NCI-H146 treated with DMSO at 0.1 percent for 48 hours (cell line): ENCODE data around the gene ZC3H8.
"Not testable (repeated sequence)": the region's sequence is repeated elsewhere in the genome, so short reads cannot be mapped to it uniquely, and the experiment has no call there.

Experiments used
- DNase-seq: peaks from one replicate; lab custom pipeline; 2025; ENCODE audit not compliant: unreplicated experiment; lab: John Stamatoyannopoulos, UW

ZC3H8 gene

DNA sequence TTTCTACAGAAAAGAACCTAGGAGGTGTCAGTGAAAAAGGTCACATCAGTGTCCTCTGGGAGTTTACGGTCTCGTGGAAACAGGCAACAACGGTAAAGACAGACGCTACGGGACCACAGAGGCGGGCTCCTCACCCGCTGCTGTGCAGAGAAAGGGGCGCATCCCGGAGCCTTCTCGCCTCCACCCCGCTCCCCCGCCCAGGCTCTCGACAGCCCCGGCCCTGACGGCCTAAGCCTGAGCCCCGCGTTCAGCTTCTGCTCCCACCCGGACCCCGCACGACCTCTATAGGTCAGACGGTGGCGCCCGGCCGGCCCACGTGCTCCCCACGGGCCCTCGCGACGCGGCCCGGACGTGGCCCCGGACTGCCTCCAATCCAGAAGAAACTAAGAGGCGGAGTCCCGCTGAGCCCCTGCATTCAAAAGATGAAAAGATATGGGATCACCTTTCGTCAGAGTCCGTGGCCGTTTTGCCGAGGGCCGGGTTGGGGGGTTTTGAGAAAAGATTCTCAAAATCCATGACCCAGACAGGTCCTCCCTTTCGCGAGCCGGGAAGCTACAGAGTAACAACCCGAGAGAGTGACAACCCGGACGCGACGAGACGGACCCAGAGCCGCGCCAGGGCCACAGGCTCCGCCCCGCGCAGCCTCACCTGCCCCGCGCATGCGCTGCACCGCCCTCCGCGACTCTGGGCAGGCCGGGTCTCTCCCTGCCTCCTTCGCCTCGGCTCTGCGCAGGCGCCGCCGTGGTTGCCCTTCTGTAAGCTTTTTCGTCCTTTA is at the start of gene ZC3H8:
Gene ZC3H8 (minus strand): TSS at position 577 of the 775 bp plus-strand sequence. CDS start 61 bp downstream, at position 516.
- DNase-seq = peak; percentile 92

DNA sequence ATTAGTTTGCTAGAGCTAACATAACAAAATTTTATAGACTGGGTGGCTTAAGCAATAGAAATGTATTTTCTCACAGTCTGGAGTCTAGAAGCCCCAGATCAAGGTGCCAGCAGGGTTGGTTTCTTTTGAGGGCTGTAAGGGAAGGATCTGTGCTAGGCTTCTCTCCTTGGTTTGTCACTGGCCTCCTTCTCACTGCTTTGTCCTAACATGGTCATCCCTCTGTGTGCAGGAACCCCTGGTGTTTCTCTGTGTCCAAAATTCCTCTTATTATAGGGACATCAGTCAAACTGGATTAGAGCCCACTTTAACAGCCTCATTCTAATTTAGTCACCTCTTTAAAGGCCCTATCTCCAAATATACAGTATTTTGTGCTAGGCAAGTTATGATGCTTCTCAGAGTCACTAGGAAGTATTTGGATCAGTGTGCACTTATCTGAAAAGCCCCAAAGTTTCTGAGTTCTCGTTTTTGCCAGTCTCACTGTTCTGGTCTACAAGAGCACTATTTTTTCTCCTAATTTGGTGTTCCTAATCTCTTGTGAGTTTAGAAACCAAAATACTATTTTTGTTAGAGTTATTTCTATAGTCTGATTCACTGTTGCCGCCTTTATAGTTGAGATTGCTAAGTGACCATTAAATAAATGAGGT is 49.6 kb upstream of the ZC3H8 start:
- no peak for DNase-seq

DNA sequence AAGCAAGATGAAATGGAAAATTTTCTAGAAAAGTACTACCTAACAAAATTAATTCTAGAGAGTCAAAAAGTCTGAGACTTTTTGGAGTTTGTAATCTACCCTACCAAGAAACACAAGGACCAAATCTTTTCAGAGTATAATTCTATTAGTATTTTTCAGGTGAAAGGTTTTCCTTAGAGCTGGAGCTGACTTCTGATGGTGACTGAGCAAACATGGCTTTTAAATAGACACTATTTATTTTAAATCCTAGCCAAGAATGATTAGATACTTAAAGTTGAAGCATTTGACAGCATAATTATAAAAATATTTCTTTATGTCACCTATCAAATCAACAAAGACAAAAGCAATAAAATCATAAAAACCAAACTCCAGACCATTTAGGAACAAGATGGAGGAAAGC is 47.1 kb upstream of the ZC3H8 start:
- DNase-seq = no peak

GRCh38 chr2:112301171-112301584 is 46.3 kb upstream of the ZC3H8 start:
- no peak for DNase-seq

GRCh38 chr2:112296407-112296806 is 41.6 kb upstream of the ZC3H8 start:
- DNase-seq = no peak

GRCh38 chr2:112295407-112296078 is 40.7 kb upstream of the ZC3H8 start:
- DNase-seq = no peak

- DNase-seq = no peak
Measured at GRCh38 chr2:112293636-112294401, 39.0 kb upstream of the ZC3H8 start.

- no peak for DNase-seq
Measured at GRCh38 chr2:112290648-112291047, 35.8 kb upstream of the ZC3H8 start.

DNA sequence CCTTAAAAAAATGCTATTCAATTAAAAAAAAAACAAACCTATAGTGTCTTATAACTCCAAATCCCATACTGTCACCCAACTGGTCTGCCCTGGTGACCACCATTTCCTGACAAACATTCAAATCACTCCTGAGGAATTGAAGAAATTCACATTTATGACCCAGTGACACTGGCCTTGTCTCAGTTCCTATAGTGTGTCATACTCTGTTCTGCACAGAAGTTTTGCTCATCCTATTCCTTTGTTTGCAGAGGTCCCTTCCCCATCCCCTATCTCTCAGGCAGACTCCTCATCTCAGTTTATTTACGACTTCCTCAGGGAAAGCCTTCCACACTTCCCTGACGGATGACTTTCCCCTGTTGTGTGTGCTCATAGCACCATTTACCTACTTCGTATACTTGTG is 35.2 kb upstream of the ZC3H8 start:
- DNase-seq = no peak

DNA sequence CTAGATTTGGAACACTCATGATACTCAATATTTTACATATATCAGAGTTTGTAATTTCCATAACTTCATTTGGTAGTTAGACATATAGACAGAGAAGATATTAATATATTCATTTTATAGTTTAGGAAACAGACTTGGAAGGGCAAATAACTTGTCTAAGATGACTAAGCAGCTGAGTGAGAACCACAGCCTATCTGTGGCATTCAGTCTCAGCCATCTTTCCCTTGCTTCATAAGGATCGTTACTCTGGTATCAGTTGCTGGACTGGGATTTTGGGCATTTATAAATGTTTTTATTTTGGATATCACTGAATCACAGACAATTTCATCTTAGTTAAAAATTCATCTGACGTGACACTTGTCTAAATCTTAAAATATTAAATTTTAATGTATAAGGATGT is 28.7 kb upstream of the ZC3H8 start:
- DNase-seq = not testable (repeated sequence)

- not testable (repeated sequence) for DNase-seq
Measured at GRCh38 chr2:112282066-112282465, 27.2 kb upstream of the ZC3H8 start.

DNA sequence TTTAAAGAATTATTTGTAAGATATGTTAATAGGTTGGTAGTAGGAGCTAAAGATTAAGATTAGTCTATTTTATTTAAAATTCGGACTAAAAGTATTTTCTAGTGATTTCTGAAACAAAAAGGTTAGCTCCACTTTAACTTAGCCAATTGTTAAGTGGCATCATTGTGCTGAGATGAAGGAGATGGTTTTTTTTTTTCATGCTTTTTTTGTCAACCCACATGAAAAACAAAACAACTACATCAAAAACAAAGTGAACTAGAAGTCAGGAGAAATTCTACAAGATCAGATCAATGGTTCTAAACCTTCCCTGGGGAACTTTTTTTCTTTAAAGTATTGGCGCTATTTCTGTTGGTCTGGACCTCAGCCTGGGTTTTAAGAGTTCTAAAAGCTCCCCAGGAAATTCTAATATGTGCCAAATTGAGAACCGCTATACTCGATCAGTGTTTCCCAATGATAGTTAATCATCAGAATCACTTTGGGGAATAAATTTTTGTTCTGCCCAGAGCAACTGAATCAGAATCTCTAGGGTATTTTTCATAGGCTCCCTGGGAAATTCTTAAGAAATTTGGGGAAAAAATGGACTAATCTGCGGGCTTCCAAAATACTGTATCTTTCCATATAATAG is 22.9 kb upstream of the ZC3H8 start:
- no peak for DNase-seq

GRCh38 chr2:112276954-112277353 is 22.1 kb upstream of the ZC3H8 start:
- no peak for DNase-seq

DNA sequence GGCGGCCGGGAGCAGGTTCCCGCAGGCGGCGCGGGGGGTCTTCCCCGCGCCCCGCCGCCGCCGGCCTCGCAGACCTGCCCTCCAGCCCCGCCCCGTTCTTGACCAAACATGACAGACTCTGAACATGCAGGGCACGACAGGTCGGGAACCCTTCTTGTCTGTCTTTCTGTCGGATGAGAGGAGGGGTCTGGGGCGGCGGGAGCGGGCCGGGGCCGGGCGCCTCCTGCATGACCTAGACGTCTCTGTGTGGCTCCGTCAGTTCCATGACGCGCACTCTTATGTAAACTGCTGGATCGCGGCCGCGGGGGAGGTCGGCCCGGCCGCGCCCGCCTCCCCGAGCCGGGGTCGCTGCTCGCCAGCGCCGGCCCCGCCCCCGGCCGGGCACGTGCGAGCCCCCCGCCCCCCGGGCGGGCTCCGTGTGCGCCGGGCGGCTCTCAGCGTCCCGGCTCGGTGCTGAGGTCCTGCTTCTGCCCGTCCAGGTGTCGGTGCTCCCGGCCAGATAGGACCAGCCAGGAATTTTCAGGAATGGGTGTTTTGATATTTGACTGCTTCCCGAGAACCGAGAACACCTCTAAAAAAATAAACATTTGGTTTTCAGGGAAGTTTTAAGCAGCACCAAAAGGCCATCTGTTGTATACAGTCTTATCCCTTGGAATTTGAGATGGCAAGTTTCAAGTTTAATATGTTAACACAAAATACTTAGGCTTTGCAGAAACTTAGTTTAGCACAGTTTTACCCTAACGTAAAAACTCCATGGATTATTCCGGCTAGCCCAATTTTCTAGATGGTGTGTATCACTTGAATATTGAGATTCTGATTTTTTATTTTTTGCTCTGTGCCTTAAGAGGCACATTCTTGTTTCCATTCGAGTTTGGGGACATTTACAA is 21.3 kb upstream of the ZC3H8 start:
- peak; percentile 81 for DNase-seq

GRCh38 chr2:112275311-112275886 is 20.6 kb upstream of the ZC3H8 start, which contains the start of gene ZC3H6:
ZC3H6 (plus strand) TSS chr2:112275597; CDS start chr2:112275995, 398 bp downstream.
- peak; percentile 95 for DNase-seq

DNA sequence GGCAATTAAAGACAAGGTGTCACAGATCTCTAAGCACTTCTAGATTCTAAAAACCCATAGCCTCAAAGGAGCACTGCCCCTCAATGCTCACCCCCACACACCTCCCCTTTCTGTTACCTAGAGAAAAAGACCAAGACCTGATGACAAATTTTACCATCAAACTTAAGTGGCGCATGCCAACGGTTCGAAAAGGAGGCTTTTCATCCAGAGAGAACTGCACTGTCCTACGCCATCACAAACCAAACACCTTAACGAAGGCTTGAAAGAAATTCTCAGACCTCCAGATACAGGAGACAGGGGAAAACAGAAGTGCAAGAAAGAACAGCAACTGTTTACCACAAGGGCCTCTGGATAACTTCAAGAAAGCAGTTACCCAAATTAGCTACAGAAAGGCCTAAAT is 18.5 kb upstream of the ZC3H8 start:
- DNase-seq = no peak

- no peak for DNase-seq
Measured at GRCh38 chr2:112272669-112273068, 17.8 kb upstream of the ZC3H8 start.

GRCh38 chr2:112268547-112268946 is 13.7 kb upstream of the ZC3H8 start:
- DNase-seq = no peak

DNA sequence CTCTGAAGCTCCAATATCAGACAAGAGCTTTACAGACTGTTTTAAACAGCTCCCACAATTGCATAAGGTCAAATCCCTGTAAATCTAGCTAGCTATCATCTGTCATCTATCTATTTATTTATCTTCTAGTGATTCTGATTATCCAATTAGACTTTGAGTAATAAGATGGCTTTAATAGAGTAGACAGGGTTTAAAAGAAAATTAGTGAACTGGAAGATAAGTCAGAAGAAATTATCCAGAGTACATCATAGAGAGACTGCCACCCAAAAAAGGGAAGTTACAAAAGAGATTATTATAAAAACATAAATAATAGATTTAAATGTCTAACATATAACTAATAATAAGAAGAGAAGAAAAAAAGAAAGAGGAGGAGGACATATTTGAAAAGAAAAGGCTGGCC is 8.0 kb upstream of the ZC3H8 start:
- no peak for DNase-seq

DNA sequence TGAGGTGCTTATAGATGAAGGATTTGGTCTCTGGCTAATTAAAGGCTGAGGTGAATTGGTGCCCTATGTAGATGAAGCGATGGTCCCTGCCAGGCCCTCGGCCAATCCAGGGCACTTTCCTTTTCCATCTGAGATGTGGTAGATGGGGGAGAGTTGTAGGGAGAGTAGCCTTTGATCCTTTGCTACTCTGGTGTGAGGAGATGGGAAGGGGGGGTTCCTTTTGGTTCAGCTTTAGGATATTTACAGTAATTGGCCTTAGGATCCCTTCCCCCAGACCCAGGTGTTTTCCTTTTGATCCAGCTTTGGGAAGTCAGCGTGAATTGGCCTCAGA is 5.4 kb upstream of the ZC3H8 start:
- DNase-seq = no peak
